Panc1 (cell line): ENCODE results near the gene HES4. TPM values are rescaled to one million over a fixed set of nuclear protein-coding genes. Genes with fewer than 3 reads are reported as not detected.

ENCODE experiments used
- ATAC-seq: fragments of 200-7000 bp; cut with Tn5 transposase; 2 replicates; pipeline ENCODE4 v1.9.1; 2020; ENCODE audit warnings: mild to moderate bottlenecking, moderate library complexity
- BruUV-seq: library from RNA; stranded (reverse); fragments of 400-500 nt; replicated peaks from 2 replicates; lab custom pipeline; 2021; lab: Mats Ljungman, UMichigan
- CTCF ChIA-PET: fragments of 300-600 bp; sonication (Branson Sonifier 250); formaldehyde crosslinking; loops from one replicate; lab custom pipeline; 2022; ENCODE audit warnings: antibody characterized with exemption; lab: Charles Lee
- POLR2A ChIA-PET: fragments of 300-600 bp; sonication (Branson Sonifier 250); formaldehyde crosslinking; loops from one replicate; lab custom pipeline; 2022; ENCODE audit warnings: antibody characterized with exemption; lab: Charles Lee
- DNase-seq: peaks from one replicate; pipeline ENCODE4 v3.0.0-alpha.2; 2010; ENCODE audit warnings: low read depth, low spot score
- H3K27ac ChIP-seq: 2 replicates; pipeline ENCODE4 v1.5.1; 2011; ENCODE audit warnings: mild to moderate bottlenecking, low read length, inconsistent platforms
- H3K27me3 ChIP-seq: fragments of 200-500 bp; sonication (Bioruptor generic); 2 replicates; pipeline ENCODE4 v1.6.0; 2014; ENCODE audit warnings: low read length, inconsistent platforms; ENCODE audit not compliant: control insufficient read depth, insufficient read depth
- H3K36me3 ChIP-seq: fragments of 200-500 bp; sonication (Bioruptor generic); 2 replicates; pipeline ENCODE4 v1.5.1; 2014; ENCODE audit warnings: inconsistent platforms, mild to moderate bottlenecking, low read length, moderate library complexity; ENCODE audit not compliant: control insufficient read depth, insufficient read depth
- H3K4me1 ChIP-seq: 2 replicates; pipeline ENCODE4 v1.5.1; 2011; ENCODE audit warnings: inconsistent platforms, mild to moderate bottlenecking, low read length, moderate library complexity; ENCODE audit not compliant: control insufficient read depth, insufficient read depth
- H3K4me3 ChIP-seq, 2 experiments: 2 replicates each; pipeline ENCODE4 v1.5.1; 2011 to 2012; ENCODE audit warnings: low read depth in 2 of 2, low read length in 2 of 2, mild to moderate bottlenecking in 2 of 2, inconsistent platforms in 1 of 2, moderate library complexity in 1 of 2
- H3K9me3 ChIP-seq: fragments of 200-500 bp; sonication (Bioruptor generic); 2 replicates; pipeline ENCODE4 v1.5.1; 2014; ENCODE audit warnings: low read depth, mild to moderate bottlenecking, inconsistent platforms, low read length, moderate library complexity; ENCODE audit not compliant: control insufficient read depth, insufficient read depth
- POLR2AphosphoS5 ChIP-seq: IDR thresholded peaks from 2 replicates; pipeline ENCODE4 v1.6.1; 2012; ENCODE audit warnings: mild to moderate bottlenecking, low read depth, low read length, moderate library complexity
- REST ChIP-seq, 2 experiments: IDR thresholded peaks; 2 replicates each; pipeline ENCODE4 v1.6.1; 2011 to 2012; ENCODE audit warnings: low read depth in 2 of 2, control low read depth in 1 of 2, low read length in 1 of 2, mild to moderate bottlenecking in 1 of 2, moderate library complexity in 1 of 2; ENCODE audit not compliant: insufficient read depth in 1 of 2
- SIN3A ChIP-seq: IDR thresholded peaks from 2 replicates; pipeline ENCODE4 v1.6.1; 2012; ENCODE audit warnings: low read depth, mild to moderate bottlenecking, low read length, moderate library complexity, borderline replicate concordance; ENCODE audit not compliant: insufficient read depth
- TCF7L2 ChIP-seq: IDR thresholded peaks from 2 replicates; pipeline ENCODE4 v1.6.1; 2011; ENCODE audit warnings: mild to moderate bottlenecking, low read depth, low read length, inconsistent platforms
- in situ Hi-C: cut with HindIII; loops from 2 replicates; pipeline ENCODE4 v1.10.0; 2016; ENCODE audit warnings: low sequenced_read_pairs, low pct_unique_long_range_greater_than_20kb
- intact Hi-C: fragments of 100-400 bp; cut with micrococcal nuclease; formaldehyde crosslinking; loops from one replicate; pipeline ENCODE4 v1.10.0; 2022; ENCODE audit not compliant: unreplicated experiment
- total RNA-seq: library from RNA; stranded (reverse); gene quantifications from one replicate; pipeline ENCODE4 v1.2.1, GENCODE V29; 2021; ENCODE audit not compliant: unreplicated experiment
- TF ChIP-seq, protein P1 (sequence below): fragments of 450-650 bp; IDR thresholded peaks from 2 replicates; pipeline ENCODE4 v1.5.1; 2017; ENCODE audit warnings: mild to moderate bottlenecking

Gene HES4
- total RNA-seq, 1 experiment from 2014 or later = 74.2 TPM

GRCh38 chr1:1026599-1027413 is 26.9 kb upstream of the HES4 start:
- in situ Hi-C loops = no loop called here
- DNase-seq = no peak
- Histone ChIP-seq H3K4me1 (peaks cover 35% of the 10 kb centered on the region), H3K27ac (no peak overlapping the region), H3K36me3 (no peaks in the 10 kb centered on the region), H3K9me3 (no peaks in the 10 kb centered on the region), H3K4me3 (no peak overlapping the region), H3K27me3 (no peaks in the 10 kb centered on the region)
- POLR2A ChIA-PET = no interaction called here
- TF ChIP-seq REST (IDR thresholded peaks at IDR 0.05; ENCODE audit: insufficient read depth in 1 of 2, low read depth in 2 of 2, low read length in 1 of 2) (no peak), SIN3A (no peak), TCF7L2 (no peak), POLR2AphosphoS5 (no peak)
- TF ChIP-seq, protein P1, sequence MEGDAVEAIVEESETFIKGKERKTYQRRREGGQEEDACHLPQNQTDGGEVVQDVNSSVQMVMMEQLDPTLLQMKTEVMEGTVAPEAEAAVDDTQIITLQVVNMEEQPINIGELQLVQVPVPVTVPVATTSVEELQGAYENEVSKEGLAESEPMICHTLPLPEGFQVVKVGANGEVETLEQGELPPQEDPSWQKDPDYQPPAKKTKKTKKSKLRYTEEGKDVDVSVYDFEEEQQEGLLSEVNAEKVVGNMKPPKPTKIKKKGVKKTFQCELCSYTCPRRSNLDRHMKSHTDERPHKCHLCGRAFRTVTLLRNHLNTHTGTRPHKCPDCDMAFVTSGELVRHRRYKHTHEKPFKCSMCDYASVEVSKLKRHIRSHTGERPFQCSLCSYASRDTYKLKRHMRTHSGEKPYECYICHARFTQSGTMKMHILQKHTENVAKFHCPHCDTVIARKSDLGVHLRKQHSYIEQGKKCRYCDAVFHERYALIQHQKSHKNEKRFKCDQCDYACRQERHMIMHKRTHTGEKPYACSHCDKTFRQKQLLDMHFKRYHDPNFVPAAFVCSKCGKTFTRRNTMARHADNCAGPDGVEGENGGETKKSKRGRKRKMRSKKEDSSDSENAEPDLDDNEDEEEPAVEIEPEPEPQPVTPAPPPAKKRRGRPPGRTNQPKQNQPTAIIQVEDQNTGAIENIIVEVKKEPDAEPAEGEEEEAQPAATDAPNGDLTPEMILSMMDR = no peak
- BruUV-seq = no TSS peak
- CTCF ChIA-PET = no interaction called here
- ATAC-seq = no peak
- intact Hi-C loops = no loop called here

DNA sequence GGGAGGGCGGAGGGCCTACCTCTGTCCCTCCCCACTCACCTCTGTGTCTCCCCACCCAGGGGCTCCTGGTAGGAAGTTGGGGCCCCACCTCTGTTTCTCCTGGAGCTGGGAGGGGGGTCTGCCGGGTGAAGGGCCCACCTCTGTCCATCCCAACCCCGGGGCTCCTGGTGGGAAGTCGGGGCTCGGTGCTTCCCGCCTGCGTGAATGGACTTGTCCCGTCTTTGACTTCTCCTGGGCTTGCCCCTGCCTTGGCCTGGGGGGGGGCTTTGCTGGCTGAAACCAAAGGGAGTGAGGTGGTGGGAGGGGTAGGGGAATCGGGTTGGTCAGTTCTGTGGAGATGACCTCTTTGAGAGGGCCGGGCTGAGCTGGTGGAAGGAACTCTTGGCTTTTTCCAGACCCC is 25.8 kb upstream of the HES4 start:
- CTCF ChIA-PET = no interaction called here
- POLR2A ChIA-PET = no interaction called here
- BruUV-seq = no TSS peak
- H3K4me3 ChIP-seq = no peak overlapping the region
- no peaks in the 10 kb centered on the region for H3K27me3 ChIP-seq
- TF ChIP-seq, protein P1 = no peak
- TF ChIP-seq TCF7L2 = no peak
- TF ChIP-seq SIN3A = no peak
- TF ChIP-seq POLR2AphosphoS5 = no peak
- no peak for TF ChIP-seq REST (IDR thresholded peaks at IDR 0.05; ENCODE audit: insufficient read depth in 1 of 2, low read depth in 2 of 2, low read length in 1 of 2)
- H3K4me1 ChIP-seq = peaks cover 43% of the 10 kb centered on the region
- no peaks in the 10 kb centered on the region for H3K9me3 ChIP-seq
- H3K27ac ChIP-seq = no peak overlapping the region
- DNase-seq = no peak
- H3K36me3 ChIP-seq = no peaks in the 10 kb centered on the region
- in situ Hi-C loops = no loop called here
- no peak for ATAC-seq
- intact Hi-C loops = no loop called here
